ENCODE data around the gene TENM4. TPM values are rescaled to one million over a fixed set of nuclear protein-coding genes. Genes with fewer than 3 reads are reported as not detected.

The TENM4 gene
- total RNA-seq, 1 donor from 2014 or later: 43.2 TPM

DNA sequence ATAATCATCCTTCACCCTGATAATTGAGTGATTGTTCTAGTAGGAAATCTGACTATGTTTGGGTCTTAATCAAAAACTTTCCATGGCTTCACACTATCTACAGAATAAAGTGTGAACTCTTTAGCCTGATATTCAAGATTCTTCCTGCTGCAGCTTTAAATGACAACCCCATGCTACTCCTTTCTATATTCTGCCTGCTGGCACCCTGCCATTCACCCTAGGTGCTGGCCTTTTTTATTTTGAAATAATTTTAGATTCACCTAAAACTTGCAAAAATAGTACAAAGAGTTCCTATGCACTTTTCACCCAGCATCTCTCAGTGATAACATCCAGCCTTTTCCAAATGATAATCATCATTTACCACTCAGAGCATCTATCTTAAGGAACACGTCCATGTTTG, 502.8 kb downstream of the TENM4 start:
- Mint-ChIP-seq H3K27me3 (ENCODE audit: low read depth) (peaks cover 10% of the 10 kb centered on the region), H3K27ac (ENCODE audit: unreplicated experiment) (no peak overlapping the region), H3K4me3 (no peak overlapping the region), H3K9me3 (no peaks in the 10 kb centered on the region), H3K4me1 (peaks cover 26% of the 10 kb centered on the region), H3K36me3 (ENCODE audit: low read depth) (no peaks in the 10 kb centered on the region)
- TF ChIP-seq, protein P1, sequence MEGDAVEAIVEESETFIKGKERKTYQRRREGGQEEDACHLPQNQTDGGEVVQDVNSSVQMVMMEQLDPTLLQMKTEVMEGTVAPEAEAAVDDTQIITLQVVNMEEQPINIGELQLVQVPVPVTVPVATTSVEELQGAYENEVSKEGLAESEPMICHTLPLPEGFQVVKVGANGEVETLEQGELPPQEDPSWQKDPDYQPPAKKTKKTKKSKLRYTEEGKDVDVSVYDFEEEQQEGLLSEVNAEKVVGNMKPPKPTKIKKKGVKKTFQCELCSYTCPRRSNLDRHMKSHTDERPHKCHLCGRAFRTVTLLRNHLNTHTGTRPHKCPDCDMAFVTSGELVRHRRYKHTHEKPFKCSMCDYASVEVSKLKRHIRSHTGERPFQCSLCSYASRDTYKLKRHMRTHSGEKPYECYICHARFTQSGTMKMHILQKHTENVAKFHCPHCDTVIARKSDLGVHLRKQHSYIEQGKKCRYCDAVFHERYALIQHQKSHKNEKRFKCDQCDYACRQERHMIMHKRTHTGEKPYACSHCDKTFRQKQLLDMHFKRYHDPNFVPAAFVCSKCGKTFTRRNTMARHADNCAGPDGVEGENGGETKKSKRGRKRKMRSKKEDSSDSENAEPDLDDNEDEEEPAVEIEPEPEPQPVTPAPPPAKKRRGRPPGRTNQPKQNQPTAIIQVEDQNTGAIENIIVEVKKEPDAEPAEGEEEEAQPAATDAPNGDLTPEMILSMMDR (conservative IDR thresholded peaks at IDR 0.05): no peak
- DNase-seq (ENCODE audit: low read depth, low spot score): no peak

DNA sequence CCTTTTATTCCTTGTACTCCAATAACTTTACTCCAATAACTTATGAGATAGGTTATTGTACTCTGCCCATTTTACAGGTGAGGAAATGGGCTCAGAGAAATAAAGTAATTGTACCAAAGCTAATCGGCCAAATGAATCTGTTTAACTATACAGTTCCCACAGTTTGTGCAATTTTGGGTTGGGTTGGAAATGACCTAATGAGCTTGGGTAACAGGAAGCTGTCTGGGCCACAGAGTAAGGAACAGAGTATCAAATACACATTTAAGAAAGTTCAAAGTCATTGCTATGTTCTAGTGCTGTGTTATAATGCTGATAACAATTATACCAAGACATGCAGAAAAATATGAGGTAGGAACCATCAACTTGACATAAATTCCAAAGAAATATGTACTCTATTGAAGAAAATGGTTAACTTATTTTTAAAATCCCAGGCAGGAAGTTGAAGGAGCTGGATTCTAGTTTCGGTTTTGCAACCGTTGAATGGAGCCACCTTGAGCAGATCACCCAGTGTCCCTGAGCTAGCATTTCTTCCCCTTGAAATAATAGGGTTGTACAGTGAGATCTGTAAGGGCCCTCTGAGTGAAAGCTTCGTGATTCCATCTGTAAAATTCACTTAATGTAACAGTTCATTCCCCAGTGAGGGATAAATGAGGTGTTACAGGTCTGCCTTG, 505.3 kb downstream of the TENM4 start:
- H3K27ac Mint-ChIP-seq (ENCODE audit: unreplicated experiment): no peak overlapping the region
- H3K36me3 Mint-ChIP-seq (ENCODE audit: low read depth): no peaks in the 10 kb centered on the region
- H3K4me3 Mint-ChIP-seq: no peak overlapping the region
- peaks cover 6% of the 10 kb centered on the region for H3K27me3 Mint-ChIP-seq (ENCODE audit: low read depth)
- H3K9me3 Mint-ChIP-seq: no peaks in the 10 kb centered on the region
- DNase-seq (ENCODE audit: low read depth, low spot score): no peak
- TF ChIP-seq, protein P1 (conservative IDR thresholded peaks at IDR 0.05): no peak
- peaks cover 21% of the 10 kb centered on the region for H3K4me1 Mint-ChIP-seq

DNA sequence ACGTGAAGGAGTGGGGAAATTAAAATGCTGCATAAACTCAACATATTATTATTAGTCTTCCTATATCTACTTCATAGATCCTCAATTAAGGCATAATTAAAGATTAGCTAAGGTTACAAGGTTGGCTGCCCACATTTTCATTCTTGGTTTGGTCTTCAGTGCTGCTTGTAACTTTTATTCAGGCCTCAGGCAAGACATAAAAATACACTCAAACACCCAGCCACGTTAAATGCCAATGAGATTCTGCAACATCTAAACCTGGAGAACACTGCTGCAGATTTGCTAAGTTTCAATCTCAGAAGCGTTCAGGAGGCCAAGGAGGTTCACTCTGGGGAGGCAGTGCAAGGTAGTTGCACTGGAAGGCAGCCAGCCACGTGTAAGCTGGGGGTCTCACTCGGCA, 507.5 kb downstream of the TENM4 start:
- Mint-ChIP-seq H3K27me3 (ENCODE audit: low read depth) (peaks cover 4% of the 10 kb centered on the region), H3K4me1 (peaks cover 28% of the 10 kb centered on the region), H3K36me3 (ENCODE audit: low read depth) (no peaks in the 10 kb centered on the region), H3K4me3 (no peak overlapping the region), H3K27ac (ENCODE audit: unreplicated experiment) (no peak overlapping the region), H3K9me3 (no peaks in the 10 kb centered on the region)
- TF ChIP-seq, protein P1 (conservative IDR thresholded peaks at IDR 0.05): no peak
- no peak for DNase-seq (ENCODE audit: low read depth, low spot score)

DNA sequence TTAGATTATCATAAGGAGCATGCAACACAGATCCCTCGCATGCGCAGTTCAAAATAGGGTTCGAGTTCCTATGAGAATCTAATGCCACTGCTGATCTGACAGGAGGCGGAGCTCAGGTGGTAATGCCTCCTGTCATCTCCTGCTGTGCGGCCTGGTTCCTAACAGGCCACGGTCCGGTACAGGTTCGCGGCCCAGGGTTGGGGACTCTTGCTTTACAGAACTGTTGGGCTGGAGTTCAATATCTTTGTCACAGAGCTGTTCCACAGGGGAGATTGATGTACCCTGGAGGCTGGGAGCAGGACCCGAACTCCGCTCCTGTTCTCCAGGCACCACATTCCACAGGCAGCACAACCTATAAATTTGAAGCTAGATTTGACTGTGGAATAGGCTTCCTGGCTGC, 508.1 kb downstream of the TENM4 start:
- Mint-ChIP-seq H3K27ac (ENCODE audit: unreplicated experiment) (no peak overlapping the region), H3K27me3 (ENCODE audit: low read depth) (peaks cover 5% of the 10 kb centered on the region), H3K9me3 (no peaks in the 10 kb centered on the region), H3K36me3 (ENCODE audit: low read depth) (no peaks in the 10 kb centered on the region), H3K4me1 (peaks cover 28% of the 10 kb centered on the region), H3K4me3 (no peak overlapping the region)
- DNase-seq (ENCODE audit: low read depth, low spot score): no peak
- TF ChIP-seq, protein P1 (conservative IDR thresholded peaks at IDR 0.05): no peak

DNA sequence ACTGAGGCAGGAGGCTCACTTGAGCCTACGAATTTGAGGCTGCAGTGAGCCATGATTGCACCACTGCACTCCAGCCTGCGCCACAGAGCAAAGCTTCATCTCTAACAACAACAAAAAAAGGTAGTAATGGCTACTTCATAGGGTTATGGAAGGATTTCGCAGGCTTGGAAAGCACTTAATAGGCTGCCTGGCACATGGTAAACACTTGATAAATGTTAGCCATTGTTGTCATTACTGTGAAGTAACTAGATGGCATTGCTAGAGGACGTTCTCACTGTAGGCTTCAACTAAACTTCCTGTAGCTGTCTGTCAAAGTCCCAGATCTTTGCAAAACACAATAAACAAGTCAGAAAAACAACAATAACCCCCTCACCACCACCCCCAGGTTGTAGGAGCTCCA, 508.9 kb downstream of the TENM4 start:
- no peaks in the 10 kb centered on the region for H3K36me3 Mint-ChIP-seq (ENCODE audit: low read depth)
- TF ChIP-seq, protein P1 (conservative IDR thresholded peaks at IDR 0.05): no peak
- no peak for DNase-seq (ENCODE audit: low read depth, low spot score)
- no peaks in the 10 kb centered on the region for H3K9me3 Mint-ChIP-seq
- H3K27ac Mint-ChIP-seq (ENCODE audit: unreplicated experiment): no peak overlapping the region
- peaks cover 28% of the 10 kb centered on the region for H3K4me1 Mint-ChIP-seq
- H3K4me3 Mint-ChIP-seq: no peak overlapping the region
- peaks cover 6% of the 10 kb centered on the region for H3K27me3 Mint-ChIP-seq (ENCODE audit: low read depth)
